Tibial nerve (tissue), 4 donors: ENCODE data around the gene KIRREL3.

Experiments used
- EP300 ChIP-seq, 2 donors: sonication (generic); formaldehyde crosslinking; IDR thresholded peaks; one replicate each; pipeline ENCODE4 v1.6.1; 2017; ENCODE audit warnings: antibody characterized with exemption in 2 of 2, mild to moderate bottlenecking in 1 of 2
- POLR2A ChIP-seq, 2 donors: fragments of 450-650 bp; IDR thresholded peaks; one replicate each; pipeline ENCODE4 v1.6.1; 2017; ENCODE audit warnings: antibody characterized with exemption in 2 of 2, mild to moderate bottlenecking in 2 of 2, moderate library complexity in 2 of 2
- TF ChIP-seq, protein P1 (sequence below), 5 experiments: fragments of 200-600 bp in 3 of 5; fragments of 450-650 bp in 2 of 5; sonication (generic) in 3 of 5; IDR thresholded peaks; one replicate each; pipeline ENCODE4 v1.5.1; 2016 to 2019; ENCODE audit warnings: antibody characterized with exemption in 5 of 5, mild to moderate bottlenecking in 3 of 5, moderate library complexity in 2 of 5

DNA sequence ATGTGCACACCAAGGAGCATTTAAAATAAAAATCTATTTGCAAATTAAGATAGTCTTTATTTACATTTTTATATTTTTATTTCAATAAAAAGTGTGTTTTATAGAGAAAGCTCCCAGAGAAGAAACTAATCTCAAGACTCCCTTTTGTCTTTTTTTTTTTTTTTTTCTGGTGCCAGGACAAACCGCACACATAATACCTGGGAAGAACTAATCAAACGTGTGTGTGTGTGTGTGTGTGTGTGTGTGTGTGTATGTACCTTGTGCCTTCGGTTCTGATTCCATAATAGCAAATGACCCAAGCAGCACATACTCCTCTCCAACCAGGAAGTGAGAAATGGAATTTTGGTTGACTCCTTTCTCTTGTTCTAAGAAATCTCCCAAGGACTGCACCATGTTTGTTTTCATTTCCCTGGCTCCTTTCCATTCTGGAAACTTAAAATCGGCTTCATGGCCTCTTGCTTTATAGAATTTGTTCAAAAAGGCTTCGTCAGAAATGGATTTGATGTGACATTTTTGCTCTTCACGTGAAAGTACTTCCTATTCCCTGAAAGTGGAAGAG, 579.8 kb downstream of the KIRREL3 start:
- TF ChIP-seq, protein P1, sequence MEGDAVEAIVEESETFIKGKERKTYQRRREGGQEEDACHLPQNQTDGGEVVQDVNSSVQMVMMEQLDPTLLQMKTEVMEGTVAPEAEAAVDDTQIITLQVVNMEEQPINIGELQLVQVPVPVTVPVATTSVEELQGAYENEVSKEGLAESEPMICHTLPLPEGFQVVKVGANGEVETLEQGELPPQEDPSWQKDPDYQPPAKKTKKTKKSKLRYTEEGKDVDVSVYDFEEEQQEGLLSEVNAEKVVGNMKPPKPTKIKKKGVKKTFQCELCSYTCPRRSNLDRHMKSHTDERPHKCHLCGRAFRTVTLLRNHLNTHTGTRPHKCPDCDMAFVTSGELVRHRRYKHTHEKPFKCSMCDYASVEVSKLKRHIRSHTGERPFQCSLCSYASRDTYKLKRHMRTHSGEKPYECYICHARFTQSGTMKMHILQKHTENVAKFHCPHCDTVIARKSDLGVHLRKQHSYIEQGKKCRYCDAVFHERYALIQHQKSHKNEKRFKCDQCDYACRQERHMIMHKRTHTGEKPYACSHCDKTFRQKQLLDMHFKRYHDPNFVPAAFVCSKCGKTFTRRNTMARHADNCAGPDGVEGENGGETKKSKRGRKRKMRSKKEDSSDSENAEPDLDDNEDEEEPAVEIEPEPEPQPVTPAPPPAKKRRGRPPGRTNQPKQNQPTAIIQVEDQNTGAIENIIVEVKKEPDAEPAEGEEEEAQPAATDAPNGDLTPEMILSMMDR (IDR thresholded peaks at IDR 0.05), result no peak
- TF ChIP-seq EP300 (IDR thresholded peaks at IDR 0.05), result no peak
- no peak for TF ChIP-seq POLR2A (IDR thresholded peaks at IDR 0.05)
